ENCODE results near the gene PAGE3. TPM values are rescaled to one million over a fixed set of nuclear protein-coding genes. Genes with fewer than 3 reads are reported as not detected.

The PAGE3 gene
- total RNA-seq = not detected
- polyA plus RNA-seq (2013, experiment 1 of 2) = not detected
- not detected for polyA plus RNA-seq (2013, experiment 2 of 2)
- long read RNA-seq, experiment 1 = 0 reads
- long read RNA-seq, experiment 2 = 0 reads
- long read RNA-seq, experiment 3 = 0 reads
- long read RNA-seq, experiment 4 = 0 reads

GRCh38 chrX:55264816-55265215 lies at the start of gene PAGE3:
PAGE3 (minus strand) TSS chrX:55264916; CDS start chrX:55263903, 1,013 bp downstream.
- no peak within 1 kb of the TSS for H3K4me3 ChIP-seq (ENCODE audit: low read length)
- H3K9me3 Mint-ChIP-seq = peaks cover 59% of the 10 kb centered on the region
- no peaks in the 10 kb centered on the region for H3K36me3 Mint-ChIP-seq (ENCODE audit: low read depth)
- H3K4me1 ChIP-seq (ENCODE audit: control insufficient read depth, insufficient read depth, low read length) = no peaks in the 10 kb centered on the region
- no peak for TF ChIP-seq CTCF (conservative IDR thresholded peaks at IDR 0.05)
- H3K27ac Mint-ChIP-seq = no peak within 1 kb of the TSS
- no peak for DNase-seq
- no peak within 1 kb of the TSS for H3K4me3 Mint-ChIP-seq
- no peaks in the 10 kb centered on the region for H3K27me3 ChIP-seq (ENCODE audit: control insufficient read depth, insufficient read depth, low read length, poor library complexity, severe bottlenecking)
- no peaks in the 10 kb centered on the region for H3K36me3 ChIP-seq (ENCODE audit: control insufficient read depth, insufficient read depth, low read length)
- 80 to 93% methylated on average over 3 to 4 of the region's 5 CpGs for WGBS, 2 experiments (ENCODE audit: insufficient coverage in 1 of 2, insufficient read length in 1 of 2)
- no peaks in the 10 kb centered on the region for H3K4me1 Mint-ChIP-seq
- no peaks in the 10 kb centered on the region for H3K27me3 Mint-ChIP-seq (ENCODE audit: insufficient read depth)
- H3K9ac ChIP-seq (ENCODE audit: extremely low read depth, low read length, poor library complexity, severe bottlenecking) = no peak within 1 kb of the TSS
- H3K27ac ChIP-seq (ENCODE audit: low read depth, low read length) = no peak within 1 kb of the TSS
- H3K9me3 ChIP-seq (ENCODE audit: control insufficient read depth, low read length) = no peaks in the 10 kb centered on the region

GRCh38 chrX:55312655-55313054 lies 47.9 kb upstream of the PAGE3 start:
- Mint-ChIP-seq H3K36me3 (ENCODE audit: low read depth) (no peaks in the 10 kb centered on the region), H3K4me1 (no peaks in the 10 kb centered on the region), H3K9me3 (peaks cover 85% of the 10 kb centered on the region), H3K4me3 (no peak overlapping the region), H3K27me3 (ENCODE audit: insufficient read depth) (no peaks in the 10 kb centered on the region), H3K27ac (no peak overlapping the region)
- Histone ChIP-seq H3K36me3 (ENCODE audit: control insufficient read depth, insufficient read depth, low read length) (no peaks in the 10 kb centered on the region), H3K27me3 (ENCODE audit: control insufficient read depth, insufficient read depth, low read length, poor library complexity, severe bottlenecking) (no peaks in the 10 kb centered on the region), H3K4me1 (ENCODE audit: control insufficient read depth, insufficient read depth, low read length) (no peaks in the 10 kb centered on the region), H3K9ac (ENCODE audit: extremely low read depth, low read length, poor library complexity, severe bottlenecking) (no peak overlapping the region), H3K9me3 (ENCODE audit: control insufficient read depth, low read length) (no peaks in the 10 kb centered on the region), H3K27ac (ENCODE audit: low read depth, low read length) (no peak overlapping the region), H3K4me3 (ENCODE audit: low read length) (no peak overlapping the region)
- no peak for DNase-seq
- no peak for TF ChIP-seq CTCF (conservative IDR thresholded peaks at IDR 0.05)

GRCh38 chrX:55290963-55291362 lies 26.2 kb upstream of the PAGE3 start:
- H3K9ac ChIP-seq (ENCODE audit: extremely low read depth, low read length, poor library complexity, severe bottlenecking) = no peak overlapping the region
- H3K36me3 ChIP-seq (ENCODE audit: control insufficient read depth, insufficient read depth, low read length) = no peaks in the 10 kb centered on the region
- H3K27ac ChIP-seq (ENCODE audit: low read depth, low read length) = no peak overlapping the region
- Mint-ChIP-seq H3K4me1 (no peaks in the 10 kb centered on the region), H3K36me3 (ENCODE audit: low read depth) (no peaks in the 10 kb centered on the region), H3K9me3 (peaks cover 81% of the 10 kb centered on the region), H3K27me3 (ENCODE audit: insufficient read depth) (no peaks in the 10 kb centered on the region), H3K27ac (no peak overlapping the region), H3K4me3 (no peak overlapping the region)
- WGBS, 2 experiments (ENCODE audit: insufficient coverage in 1 of 2, insufficient read length in 1 of 2) = 75% methylated on average over 2 of the region's 3 CpGs; no CpG with 5 or more reads in 1 of the 2 experiments
- no peaks in the 10 kb centered on the region for H3K27me3 ChIP-seq (ENCODE audit: control insufficient read depth, insufficient read depth, low read length, poor library complexity, severe bottlenecking)
- TF ChIP-seq CTCF (conservative IDR thresholded peaks at IDR 0.05) = no peak
- H3K9me3 ChIP-seq (ENCODE audit: control insufficient read depth, low read length) = no peaks in the 10 kb centered on the region
- DNase-seq = no peak
- H3K4me1 ChIP-seq (ENCODE audit: control insufficient read depth, insufficient read depth, low read length) = no peaks in the 10 kb centered on the region
- H3K4me3 ChIP-seq (ENCODE audit: low read length) = no peak overlapping the region
